ENCODE data around the gene ADARB1. TPM values are rescaled to one million over a fixed set of nuclear protein-coding genes. Genes with fewer than 3 reads are reported as not detected.

The ADARB1 gene
- polyA plus RNA-seq, 12 donors = 22.6 to 43.0 (median 28.7) TPM; not detected in 1

DNA sequence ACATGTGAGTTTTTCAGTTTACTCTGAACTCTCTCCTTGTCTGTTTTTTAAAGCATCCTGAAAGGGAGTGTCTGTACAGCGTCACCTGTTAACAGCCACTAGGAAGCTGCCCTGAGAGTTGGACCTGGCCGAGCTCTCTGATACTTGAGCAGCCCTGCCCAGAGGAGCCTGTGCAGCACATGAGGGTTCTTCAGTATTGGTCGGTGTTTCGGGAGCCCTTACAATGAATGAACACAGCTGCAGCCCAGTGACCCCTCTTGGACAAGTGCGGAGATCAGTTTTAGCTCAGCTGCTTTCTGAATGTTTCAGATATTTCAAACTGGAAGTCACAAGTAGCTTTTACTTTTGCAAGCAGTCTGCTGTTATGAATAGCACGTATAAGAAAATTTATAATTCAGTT is 39.2 kb downstream of the ADARB1 start:
- DNase-seq = no peak

DNA sequence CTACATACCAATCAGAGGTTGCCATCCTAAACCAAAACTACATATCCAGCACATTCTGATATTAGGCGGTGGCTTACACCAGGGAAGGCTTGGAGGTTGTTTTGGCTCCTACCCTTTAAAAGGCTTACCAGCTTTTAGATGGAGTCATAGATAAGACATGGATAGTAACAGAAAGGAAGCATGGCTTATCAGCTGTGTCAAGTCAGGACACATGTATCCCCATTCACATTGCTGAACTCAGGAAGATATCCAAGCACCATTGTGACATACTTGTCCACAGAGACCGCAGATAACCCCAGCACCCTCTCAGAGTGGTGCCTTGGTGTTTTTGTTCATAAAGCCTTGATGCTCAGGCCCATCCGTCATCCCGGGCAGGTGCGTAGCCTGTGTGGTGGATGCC is 39.7 kb downstream of the ADARB1 start:
- DNase-seq = no peak

DNA sequence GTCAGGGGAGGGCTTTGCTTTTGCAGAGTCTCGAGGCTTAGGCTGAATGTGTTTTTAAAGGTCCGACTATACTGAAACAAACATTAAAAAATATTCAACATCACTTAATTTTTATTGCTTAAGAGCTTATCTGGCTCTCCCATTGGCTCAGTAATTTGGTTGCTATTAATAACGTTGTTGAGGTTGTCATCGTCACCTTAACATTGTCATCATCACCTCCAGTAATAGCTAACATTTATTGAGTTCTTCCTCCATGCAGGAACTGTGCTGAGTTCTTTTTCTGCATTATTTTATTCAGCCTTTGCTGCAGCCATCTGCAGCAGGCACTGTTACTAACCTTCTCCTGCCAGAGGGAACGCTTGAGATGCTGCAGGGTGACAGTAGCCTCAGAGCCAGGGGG is 40.1 kb downstream of the ADARB1 start:
- DNase-seq = no peak

DNA sequence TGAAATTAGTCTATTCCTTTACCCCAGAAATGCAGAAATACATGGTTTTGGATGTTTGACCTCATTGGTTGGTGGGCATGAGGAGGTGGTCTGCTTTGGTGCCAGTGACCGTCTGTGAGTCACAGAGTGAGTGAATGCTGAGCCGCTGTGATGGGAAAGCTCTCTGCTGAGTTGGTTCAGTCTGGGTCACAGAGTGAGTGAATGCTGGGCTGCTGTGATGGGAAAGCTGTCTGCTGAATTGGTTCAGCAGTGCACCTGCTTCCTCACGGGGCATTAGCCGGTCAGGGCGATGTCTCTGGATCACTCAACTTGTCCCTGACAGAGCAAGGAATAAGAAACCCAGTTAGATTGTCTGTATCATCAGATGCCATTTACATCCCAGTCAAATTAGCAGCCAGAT is 40.8 kb downstream of the ADARB1 start:
- no peak for DNase-seq

DNA sequence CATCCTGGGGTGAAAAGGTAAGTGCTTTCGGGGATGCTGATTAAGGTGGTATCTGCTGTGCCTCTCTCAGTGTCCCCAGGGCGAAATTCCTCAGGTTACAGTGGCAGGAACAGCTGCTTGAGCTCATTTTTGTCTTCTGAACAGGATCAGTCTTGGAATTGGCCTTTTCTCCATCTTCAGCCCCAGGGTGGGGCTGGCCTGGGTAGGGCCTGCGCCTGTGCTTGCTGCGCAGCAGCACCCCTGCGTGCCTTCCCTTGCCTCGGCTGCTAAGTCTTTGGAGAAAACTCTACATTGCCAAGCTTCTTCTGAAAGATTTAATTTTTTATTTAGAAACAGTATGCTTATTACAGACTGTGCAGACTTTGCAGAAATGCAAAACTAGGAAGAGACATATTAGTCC is 41.7 kb downstream of the ADARB1 start:
- no peak for DNase-seq

DNA sequence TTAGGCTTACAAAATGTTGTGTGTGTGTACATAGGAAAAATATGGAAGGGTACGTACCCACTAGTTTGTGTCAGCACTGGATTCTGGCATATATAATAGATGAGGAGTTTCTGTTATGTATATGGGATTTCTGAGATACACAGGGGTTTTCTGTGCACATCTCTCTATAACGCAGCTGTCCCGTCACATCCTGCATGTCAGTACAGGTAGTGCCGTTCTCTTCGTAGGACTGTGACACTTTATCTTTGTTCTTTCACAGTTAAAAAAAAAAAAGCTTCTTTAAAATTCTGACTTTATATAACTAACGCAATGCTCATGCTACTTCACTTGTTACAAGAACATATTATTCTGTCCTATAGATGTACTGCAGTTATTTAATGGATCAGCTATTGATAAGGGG is 42.9 kb downstream of the ADARB1 start:
- no peak for DNase-seq

DNA sequence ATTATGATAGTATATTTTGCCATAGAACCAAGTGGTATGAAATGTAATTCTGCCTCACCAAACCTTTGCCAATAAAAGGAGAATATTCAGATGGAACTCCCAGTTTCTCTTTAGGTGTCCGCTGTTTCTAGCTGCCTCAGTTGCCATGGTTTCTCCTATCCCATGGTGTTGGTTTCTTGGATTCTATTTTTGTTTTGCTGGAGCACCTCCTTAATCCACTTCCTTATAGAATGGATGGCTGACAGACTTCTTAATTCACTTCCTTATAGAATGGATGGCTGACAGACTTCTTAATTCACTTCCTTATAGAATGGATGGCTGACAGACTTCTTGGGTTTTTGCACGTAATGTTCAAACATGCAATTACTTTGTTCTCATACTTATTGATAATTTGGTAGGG is 43.7 kb downstream of the ADARB1 start:
- DNase-seq = no peak

DNA sequence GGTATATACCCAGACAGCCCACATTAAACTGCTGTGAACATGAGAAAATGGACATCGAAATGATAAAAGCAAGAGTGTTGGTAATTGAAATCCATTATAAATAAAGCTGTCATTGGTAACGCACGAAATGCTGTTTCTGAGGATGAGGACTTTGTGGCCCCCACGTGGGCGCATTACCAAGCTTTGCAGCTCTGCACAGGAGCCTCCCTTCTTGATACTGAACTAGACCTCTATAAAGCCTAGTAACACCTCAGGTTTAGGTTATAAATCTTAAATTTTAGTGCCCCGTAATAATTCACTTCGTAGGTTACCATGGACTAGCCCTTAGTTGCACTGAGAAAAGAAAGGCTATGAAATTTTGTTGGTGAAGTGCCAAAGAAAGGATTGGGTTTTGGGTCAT is 45.4 kb downstream of the ADARB1 start:
- DNase-seq = no peak

DNA sequence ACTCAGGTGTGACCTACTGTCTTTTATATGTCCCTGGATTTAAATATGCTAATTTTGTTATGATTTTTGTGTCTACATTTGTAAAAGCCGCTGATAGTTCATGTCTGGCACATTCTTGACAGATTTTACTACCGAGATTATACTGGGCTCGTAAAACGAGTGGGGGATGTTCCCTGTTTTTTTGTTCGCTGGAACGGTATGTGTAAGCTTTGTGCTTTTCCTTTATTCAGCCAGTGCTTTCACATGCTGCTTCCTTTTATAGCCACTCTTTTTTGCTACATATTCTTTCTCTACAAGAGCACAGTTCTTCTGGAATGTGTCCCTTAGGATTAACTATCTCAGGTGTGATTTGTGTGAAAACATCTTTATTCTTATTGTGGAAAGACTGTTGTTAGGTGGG is 46.6 kb downstream of the ADARB1 start:
- DNase-seq = no peak

DNA sequence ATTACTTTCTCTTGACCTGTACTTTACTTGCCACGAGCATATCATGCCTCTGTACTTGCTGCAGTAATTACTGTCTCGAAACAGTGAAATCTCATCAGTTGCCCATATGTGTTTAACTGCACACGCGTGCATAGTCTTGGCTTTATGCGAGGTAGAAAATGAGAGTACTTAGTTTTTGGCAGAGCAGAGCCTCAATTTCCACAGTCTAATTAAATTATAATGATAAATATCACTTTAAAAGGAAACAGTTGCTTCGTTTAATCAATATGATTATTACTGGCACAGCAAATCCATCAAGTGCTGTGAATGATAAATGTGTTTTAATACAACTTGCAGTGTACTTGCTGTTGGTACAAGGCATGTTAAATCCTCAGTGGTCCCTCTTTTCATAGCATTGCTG is 47.6 kb downstream of the ADARB1 start:
- no peak for DNase-seq

DNA sequence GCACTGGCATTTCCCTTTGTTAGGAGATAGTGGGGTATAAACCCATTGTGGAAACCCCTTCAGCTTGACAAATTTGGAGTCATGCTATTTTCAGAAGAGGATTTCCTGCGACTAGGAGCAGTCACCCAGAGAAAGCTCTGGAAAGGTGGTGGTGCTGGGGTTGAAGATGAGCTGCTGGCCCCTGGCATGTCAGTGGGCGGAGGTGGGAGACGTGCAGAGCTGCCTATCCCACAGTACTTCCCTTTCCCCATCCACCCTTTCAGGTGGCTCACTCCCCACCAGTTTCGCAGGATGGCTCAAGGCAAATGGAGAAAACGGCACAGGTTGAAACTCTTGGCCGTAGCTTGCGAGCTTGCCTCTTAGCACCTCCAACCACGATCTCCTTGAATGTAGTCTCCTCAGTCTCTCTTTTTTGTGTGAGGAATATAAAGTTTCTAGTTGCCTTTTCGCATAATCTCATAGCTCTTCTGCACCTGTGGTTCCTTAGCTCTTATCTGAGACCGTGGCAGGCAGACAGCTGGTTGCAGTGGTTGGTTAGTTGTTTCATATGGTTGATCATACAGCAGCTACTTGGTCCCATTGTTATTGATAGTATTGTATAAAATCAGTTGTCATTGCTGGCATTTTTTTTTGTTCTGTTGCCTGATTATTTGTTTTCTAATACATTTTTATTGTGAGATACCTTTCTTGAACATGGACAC is 48.2 kb downstream of the ADARB1 start:
- no peak for DNase-seq

DNA sequence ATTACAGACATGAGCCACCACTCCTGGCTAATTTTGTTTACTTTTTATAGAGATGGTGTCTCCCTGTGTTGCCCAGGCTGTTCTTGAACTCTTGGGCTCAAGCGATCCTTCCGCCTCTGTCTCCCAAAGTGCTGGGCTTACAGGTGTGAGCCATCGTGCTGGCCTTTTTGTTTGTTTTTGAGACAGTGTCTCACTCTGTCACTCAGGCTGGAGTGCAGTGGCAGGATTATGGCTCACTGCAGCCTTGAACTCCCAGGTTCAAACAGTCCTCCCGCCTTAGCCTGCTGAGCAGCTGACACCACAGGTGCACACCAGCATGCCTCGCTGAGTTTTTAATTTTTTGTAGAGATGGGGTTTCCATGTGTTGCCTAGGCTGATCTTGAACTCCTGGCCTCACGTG is 49.1 kb downstream of the ADARB1 start:
- DNase-seq = no peak

DNA sequence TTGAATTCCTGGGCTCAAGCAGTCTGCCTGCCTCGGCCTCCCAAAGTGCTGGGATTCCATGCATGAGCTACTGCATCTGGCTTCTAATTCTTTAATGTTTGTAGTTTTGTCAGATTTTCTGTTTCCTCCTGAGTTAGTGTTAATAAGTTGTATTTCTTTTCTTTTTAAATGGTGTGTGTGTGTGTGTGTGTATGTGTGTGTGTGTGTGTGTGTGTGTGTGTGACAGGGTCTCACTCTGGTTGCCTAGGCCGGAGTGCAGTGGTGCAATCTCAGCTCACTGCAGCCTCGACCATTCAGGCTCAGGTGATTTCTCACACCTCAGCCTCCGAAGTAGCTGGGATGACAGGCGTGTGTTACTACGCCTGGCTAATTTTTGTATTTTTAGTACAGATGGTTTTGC is 50.2 kb downstream of the ADARB1 start:
- no peak for DNase-seq

DNA sequence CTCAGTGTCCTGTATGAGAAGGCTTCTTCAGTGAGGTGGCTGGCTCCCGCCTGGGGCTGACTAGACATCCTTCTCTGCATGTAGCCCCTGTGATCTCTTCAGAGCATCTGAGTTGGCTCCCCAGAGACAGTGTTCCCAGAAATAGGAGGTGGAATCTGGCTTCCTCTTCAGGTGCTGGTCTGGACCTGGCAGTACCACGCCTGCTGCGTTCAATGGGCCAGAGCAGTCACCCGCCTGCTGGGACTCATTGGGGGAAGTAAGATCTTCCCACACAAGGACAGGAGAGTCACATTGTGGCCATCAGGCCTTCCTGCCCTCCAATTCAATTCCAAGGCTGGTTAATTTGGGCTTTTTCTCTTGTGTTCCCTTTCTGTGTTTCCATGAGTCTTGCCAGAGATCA is 51.0 kb downstream of the ADARB1 start:
- no peak for DNase-seq

DNA sequence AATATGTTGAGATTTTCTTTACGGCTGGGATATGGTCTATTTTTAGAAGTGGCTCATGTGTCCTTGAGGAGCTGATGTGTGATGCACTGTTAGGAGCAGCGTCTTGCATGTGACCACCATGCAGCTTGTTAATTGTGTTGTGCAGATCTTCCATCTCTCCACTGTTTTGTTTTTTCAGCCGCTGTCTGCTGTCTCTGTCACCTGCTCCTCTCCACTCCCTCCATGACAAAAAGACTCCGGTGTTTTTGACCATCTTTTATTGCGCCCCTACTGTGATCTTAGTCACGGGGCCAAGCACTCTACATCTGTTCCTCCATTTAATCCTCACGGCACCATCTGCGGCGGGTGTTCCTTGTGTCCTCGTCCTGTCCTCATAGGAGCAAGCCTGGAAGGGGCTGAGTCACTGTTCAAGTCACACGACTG is 51.8 kb downstream of the ADARB1 start:
- DNase-seq = no peak

DNA sequence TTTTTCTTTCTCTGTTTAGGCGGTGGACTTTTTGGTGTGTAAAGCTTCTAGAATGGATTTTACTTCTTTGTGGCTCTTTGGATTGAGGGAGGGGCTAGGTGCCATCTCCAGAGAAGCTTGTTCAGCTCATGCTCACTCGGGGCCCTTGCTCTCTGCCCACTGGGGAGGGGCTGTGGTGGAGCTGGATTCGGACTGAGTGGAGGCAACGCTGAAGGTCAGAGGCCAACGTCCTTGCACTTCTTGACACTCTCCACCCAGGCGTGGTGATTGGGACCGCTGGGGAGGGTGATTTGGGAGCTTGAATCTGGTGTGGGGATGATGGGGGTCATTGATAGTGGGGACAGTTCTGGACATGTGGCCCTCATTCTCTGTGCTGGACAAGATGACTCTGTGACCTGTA is 52.6 kb downstream of the ADARB1 start:
- no peak for DNase-seq

DNA sequence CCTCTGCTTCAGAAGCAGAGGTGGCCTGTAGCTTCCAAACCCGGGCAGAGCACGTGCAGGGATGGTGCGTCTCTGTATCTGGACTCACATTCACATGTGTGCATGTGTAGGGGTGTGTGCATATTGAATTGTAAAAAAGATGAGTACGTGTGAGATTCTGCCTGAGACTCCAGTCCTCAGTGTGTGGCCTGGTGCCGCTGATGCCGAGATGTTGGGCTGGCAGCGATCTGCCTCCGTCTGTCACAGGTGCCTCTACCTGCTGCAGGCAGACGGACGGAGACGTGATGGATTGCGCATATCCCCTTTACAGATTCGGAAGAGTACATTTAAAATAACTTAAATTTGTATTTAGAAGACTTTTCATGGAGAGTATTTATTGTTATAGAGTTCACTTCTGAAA is 53.6 kb downstream of the ADARB1 start:
- DNase-seq = no peak

DNA sequence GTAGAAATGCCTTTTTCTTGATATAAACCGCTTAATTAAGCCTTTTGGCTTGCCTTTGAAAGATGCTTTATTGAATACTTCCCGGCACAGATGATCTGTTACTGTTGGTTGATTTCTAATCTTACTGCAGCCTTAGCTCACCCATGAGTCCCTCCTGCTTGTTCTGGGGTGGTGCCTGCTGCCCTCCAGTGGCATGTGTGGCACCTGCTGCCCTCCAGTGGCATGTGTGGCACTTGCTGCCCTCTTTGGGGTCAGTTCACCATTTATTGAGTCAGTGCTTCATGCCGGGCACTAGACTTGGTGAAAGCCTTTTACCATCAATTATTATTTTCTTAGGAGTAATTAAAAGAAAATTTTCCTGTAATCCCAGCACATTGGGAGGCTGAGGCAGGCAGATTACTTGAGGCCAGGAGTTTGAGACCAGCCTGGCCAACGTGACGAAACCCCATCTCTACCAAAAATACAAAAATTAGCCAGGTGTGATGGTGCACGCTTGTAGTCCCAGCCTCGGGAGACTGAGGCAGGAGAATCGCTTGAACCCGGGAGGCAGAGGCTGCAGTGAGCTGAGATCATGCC is 54.3 kb downstream of the ADARB1 start:
- no peak for DNase-seq

DNA sequence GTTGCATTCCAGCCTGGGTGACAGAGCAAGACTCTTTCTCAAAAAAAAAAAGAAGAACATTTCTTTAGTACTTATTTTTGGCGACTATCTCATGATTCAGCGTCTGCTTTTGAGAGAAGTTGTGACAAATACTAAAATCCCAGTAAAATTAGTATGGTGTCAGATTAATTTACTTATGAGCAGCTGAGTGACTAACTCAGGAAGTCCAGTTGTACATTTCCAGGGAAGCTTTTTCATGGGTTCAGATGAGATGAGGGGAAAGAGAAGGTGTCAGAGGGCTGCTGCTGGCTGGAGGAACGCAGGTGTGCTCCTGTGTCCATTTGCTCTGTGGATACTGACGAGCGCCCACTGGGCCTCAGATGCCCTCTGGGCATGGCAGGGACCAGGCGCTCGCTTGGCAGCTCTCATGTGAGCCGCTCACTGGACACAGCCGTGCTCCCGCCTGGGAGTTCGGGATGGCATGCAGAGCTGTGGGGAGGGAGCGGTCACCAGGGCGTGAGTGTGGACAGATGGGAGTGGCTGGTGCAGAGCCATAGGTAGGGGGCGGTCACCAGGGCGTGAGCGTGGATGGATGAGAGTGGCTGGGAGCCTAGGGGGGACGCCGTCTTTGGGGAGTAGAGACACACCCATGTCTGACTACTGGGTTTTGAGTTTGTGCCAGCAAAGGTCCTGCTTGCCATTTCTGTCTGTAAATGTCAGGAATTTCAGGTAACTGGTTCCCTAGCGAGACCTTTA is 55.0 kb downstream of the ADARB1 start:
- no peak for DNase-seq

DNA sequence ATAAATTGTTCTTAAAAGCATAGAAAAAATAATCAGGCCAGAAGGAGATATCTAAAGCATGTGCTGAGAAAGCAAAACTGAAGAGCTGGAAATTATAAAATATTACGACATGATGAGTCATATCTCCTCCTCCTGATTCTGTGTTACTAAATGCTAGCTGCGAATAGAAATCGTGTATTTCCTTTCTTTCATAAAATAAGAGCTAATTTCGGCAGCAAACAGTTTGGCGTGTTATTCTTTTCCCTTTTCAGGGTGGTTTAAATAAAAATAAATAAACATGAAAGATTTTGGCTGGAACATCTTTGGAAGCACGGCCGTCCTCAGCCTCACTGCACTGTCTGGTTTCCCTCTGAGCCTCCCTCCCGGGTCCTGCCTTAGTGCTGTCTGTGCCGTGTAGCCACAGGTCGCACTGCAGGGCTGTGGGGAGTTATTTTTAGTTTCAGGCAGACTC is 56.0 kb downstream of the ADARB1 start:
- peak; percentile 44 for DNase-seq

DNA sequence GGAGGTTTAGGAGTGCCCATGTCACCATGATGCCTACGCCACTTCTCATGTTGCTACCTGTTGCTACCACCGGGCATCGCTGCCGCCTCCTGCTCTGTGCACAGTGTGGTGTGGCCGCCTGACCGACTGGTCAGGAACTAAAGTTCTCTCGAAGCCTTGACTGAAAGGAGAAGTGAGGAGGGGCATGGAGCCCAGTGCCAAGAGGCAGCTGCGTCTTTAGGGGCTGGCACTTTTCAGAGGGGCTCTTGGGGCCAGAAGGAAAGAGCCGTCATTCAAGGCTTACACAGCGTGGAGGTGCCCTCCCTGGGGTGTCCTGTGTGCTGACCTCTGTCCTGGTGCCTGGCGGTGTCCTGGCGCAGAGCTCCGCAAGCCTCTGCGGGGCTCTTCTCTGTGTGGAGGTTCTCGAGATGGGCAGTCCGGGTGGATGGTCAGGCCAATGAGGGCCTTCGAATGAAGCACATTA is 57.2 kb downstream of the ADARB1 start:
- DNase-seq = no peak

DNA sequence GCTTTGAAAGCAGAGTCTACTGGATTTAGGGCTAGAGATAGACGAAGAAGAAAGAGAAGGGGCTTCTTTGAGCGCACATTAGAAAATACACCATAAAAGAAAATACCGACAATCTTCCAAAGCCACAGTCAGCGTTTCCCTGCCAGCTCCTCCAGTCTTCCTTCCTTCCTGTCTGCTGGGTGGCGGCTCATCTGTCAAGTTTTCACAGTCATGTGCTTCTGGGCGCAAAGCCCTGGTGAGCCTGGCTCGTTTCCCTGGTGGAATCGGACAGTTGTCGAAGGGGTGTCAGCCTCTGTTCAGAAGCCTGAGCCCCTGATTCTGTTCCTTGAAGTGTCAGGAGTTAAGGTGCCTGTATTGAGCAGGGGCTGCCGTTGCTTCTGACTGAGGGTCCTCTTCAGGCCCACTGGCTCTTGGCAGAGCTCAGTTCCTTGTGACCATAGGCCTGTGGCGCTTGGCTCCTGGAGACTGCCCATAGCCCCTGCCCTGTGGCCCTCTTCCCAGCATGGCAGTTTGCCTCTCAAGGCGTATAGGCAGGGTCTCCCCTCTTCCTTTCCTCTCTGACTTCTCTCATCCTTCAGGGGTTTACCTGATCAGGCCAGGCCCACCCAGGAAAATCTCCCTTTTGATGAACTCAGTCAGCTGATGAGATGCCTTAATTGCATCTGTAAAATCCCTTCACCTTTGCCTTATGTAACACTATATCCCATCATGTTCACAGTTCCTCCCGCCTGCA is 58.6 kb downstream of the ADARB1 start:
- DNase-seq = no peak
